ENCODE measurements around the gene NDST3. TPM values are rescaled to one million over a fixed set of nuclear protein-coding genes. Genes with fewer than 3 reads are reported as not detected.

NDST3 gene
- total and polyA plus RNA-seq, 2 of the 13 experiments (the other 11 are each of a cell fraction or from before 2014, with no cell fraction given) = not detected

DNA sequence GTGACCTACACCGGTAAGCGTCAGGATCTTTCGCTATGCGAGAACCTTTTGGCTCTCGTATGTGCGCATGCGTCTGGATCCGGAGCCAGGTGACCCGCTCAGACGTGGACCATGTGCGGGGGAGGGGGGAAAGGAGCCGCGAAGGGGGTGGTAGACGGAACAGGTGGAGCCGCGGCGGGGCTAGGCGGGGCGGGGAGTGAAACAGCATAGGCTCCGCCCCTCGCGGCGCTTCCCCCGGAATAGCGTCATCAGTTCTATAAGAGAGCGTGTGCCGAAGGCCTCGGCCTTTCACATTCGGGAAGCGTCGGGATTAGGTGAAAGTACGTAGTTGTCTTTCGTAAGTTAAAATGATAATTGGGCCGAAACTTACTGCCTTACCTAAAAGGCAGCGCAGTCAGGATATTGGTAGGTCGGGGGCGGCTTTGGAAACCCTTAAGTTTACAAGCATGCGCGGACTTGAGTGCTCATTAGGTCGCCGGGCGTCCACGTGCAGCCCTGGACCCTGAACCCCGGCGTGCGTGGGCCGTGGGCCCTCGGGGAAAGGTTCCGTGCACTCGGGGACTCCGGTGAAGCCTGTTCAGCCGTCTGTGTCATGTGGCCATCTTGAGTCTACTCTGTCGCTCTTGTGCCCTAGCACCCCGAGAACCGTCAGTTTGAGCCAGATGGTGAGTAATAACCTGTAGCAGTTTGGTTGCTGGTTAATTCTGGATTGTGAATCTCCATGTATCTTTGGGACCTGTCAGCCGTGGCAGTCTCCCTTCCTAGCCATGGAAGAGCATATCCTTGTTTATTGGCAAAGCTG, 244.4 kb downstream of the NDST3 start (continued):
- TF ChIP-seq, protein P1, sequence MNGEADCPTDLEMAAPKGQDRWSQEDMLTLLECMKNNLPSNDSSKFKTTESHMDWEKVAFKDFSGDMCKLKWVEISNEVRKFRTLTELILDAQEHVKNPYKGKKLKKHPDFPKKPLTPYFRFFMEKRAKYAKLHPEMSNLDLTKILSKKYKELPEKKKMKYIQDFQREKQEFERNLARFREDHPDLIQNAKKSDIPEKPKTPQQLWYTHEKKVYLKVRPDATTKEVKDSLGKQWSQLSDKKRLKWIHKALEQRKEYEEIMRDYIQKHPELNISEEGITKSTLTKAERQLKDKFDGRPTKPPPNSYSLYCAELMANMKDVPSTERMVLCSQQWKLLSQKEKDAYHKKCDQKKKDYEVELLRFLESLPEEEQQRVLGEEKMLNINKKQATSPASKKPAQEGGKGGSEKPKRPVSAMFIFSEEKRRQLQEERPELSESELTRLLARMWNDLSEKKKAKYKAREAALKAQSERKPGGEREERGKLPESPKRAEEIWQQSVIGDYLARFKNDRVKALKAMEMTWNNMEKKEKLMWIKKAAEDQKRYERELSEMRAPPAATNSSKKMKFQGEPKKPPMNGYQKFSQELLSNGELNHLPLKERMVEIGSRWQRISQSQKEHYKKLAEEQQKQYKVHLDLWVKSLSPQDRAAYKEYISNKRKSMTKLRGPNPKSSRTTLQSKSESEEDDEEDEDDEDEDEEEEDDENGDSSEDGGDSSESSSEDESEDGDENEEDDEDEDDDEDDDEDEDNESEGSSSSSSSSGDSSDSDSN (CRISPR knock-in tag; IDR thresholded peaks at IDR 0.05) = peak; percentile 81
- TF ChIP-seq ZNF792 (CRISPR knock-in tag; IDR thresholded peaks at IDR 0.05) = peak; percentile 58
- TF ChIP-seq ZNF800 (CRISPR knock-in tag; IDR thresholded peaks at IDR 0.05) = peak; percentile 85; the same call in 1 of the 2 replicates
- TF ChIP-seq MEIS2 (CRISPR knock-in tag; IDR thresholded peaks at IDR 0.05) = peak; percentile 69
- TF ChIP-seq, protein P2, sequence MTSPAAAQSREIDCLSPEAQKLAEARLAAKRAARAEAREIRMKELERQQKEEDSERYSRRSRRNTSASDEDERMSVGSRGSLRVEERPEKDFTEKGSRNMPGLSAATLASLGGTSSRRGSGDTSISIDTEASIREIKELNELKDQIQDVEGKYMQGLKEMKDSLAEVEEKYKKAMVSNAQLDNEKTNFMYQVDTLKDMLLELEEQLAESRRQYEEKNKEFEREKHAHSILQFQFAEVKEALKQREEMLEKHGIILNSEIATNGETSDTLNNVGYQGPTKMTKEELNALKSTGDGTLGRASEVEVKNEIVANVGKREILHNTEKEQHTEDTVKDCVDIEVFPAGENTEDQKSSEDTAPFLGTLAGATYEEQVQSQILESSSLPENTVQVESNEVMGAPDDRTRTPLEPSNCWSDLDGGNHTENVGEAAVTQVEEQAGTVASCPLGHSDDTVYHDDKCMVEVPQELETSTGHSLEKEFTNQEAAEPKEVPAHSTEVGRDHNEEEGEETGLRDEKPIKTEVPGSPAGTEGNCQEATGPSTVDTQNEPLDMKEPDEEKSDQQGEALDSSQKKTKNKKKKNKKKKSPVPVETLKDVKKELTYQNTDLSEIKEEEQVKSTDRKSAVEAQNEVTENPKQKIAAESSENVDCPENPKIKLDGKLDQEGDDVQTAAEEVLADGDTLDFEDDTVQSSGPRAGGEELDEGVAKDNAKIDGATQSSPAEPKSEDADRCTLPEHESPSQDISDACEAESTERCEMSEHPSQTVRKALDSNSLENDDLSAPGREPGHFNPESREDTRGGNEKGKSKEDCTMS (CRISPR knock-in tag; conservative IDR thresholded peaks at IDR 0.05) = no peak
- no peak for TF ChIP-seq GLI4 (CRISPR knock-in tag; IDR thresholded peaks at IDR 0.05; ENCODE audit: borderline replicate concordance)
- TF ChIP-seq AGO1 (IDR thresholded peaks at IDR 0.05; ENCODE audit: low read depth, low read length, poor library complexity, severe bottlenecking) = peak; percentile 52
- TF ChIP-seq RBM39 (IDR thresholded peaks at IDR 0.05; ENCODE audit: low read depth, low read length, poor library complexity, severe bottlenecking) = no peak
- TF ChIP-seq ZSCAN29 (CRISPR knock-in tag; conservative IDR thresholded peaks at IDR 0.05) = peak; percentile 75; the same call in 1 of the 2 replicates
- TF ChIP-seq MED1 (CRISPR knock-in tag; IDR thresholded peaks at IDR 0.05) = peak; percentile 80
- TF ChIP-seq SP5 (CRISPR knock-in tag; IDR thresholded peaks at IDR 0.05; ENCODE audit: borderline replicate concordance, low read depth) = peak; percentile 54; the same call in 1 of the 2 replicates
- TF ChIP-seq ZNF558 (CRISPR knock-in tag; IDR thresholded peaks at IDR 0.05; ENCODE audit: borderline replicate concordance) = peak; percentile 35; the same call in 1 of the 2 replicates
- TF ChIP-seq, protein P3, sequence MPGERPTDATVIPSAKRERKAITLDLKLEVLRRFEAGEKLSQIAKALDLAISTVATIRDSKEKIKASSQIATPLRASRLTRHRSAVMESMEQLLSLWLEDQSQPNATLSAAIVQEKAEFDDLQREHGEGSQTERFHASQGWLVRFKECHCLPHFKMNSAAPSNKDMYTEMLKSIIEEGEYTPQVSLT (CRISPR knock-in tag; IDR thresholded peaks at IDR 0.05; ENCODE audit: borderline replicate concordance, low read depth) = no peak
- TF ChIP-seq, protein P4, sequence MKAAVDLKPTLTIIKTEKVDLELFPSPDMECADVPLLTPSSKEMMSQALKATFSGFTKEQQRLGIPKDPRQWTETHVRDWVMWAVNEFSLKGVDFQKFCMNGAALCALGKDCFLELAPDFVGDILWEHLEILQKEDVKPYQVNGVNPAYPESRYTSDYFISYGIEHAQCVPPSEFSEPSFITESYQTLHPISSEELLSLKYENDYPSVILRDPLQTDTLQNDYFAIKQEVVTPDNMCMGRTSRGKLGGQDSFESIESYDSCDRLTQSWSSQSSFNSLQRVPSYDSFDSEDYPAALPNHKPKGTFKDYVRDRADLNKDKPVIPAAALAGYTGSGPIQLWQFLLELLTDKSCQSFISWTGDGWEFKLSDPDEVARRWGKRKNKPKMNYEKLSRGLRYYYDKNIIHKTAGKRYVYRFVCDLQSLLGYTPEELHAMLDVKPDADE (CRISPR knock-in tag; IDR thresholded peaks at IDR 0.05) = peak; percentile 25; the same call in 1 of the 2 replicates
- TF ChIP-seq SMAD1 (CRISPR knock-in tag; IDR thresholded peaks at IDR 0.05; ENCODE audit: borderline replicate concordance, low read depth) = peak; percentile 43; the same call in 1 of the 2 replicates
- TF ChIP-seq SIN3B (IDR thresholded peaks at IDR 0.05; ENCODE audit: low read length) = no peak; the same call in 1 of the 2 replicates
